Measurements from ENCODE around the gene ZFP91. TPM values are rescaled to one million over a fixed set of nuclear protein-coding genes. Genes with fewer than 3 reads are reported as not detected.

The ZFP91 gene
- polyA plus RNA-seq, 1 donor from 2014 or later, result 32.7 TPM

GRCh38 chr11:58639103-58639502 lies 60.2 kb downstream of the ZFP91 start:
- no peaks in the 10 kb centered on the region for H3K79me2 ChIP-seq (replicated peaks; ENCODE audit: insufficient read depth, low read length)
- no peaks in the 10 kb centered on the region for H3K36me3 ChIP-seq (ENCODE audit: insufficient read depth, low read length)
- no peaks in the 10 kb centered on the region for H3K27me3 ChIP-seq (ENCODE audit: insufficient read depth, low read depth, low read length)
- no peaks in the 10 kb centered on the region for H4K20me1 ChIP-seq (ENCODE audit: insufficient read depth)
- no peak overlapping the region for H3K4me3 ChIP-seq (ENCODE audit: low read length)
- H2AFZ ChIP-seq (ENCODE audit: low read depth, low read length), result no peak overlapping the region
- no peaks in the 10 kb centered on the region for H3K9me3 ChIP-seq (ENCODE audit: low read length)
- H3K27ac ChIP-seq (ENCODE audit: low read length), result no peak overlapping the region
- TF ChIP-seq SMC3 (conservative IDR thresholded peaks at IDR 0.05; ENCODE audit: poor library complexity) (no peak), TAF1 (IDR thresholded peaks at IDR 0.05; ENCODE audit: low read depth) (no peak), EZH2 (IDR thresholded peaks at IDR 0.05; ENCODE audit: borderline replicate concordance, insufficient read depth, low read length, poor library complexity, severe bottlenecking) (no peak), POLR2AphosphoS5 (IDR thresholded peaks at IDR 0.05) (no peak), MXI1 (conservative IDR thresholded peaks at IDR 0.05; ENCODE audit: poor library complexity, severe bottlenecking) (no peak), CTCF (IDR thresholded peaks at IDR 0.05; ENCODE audit: poor library complexity, severe bottlenecking) (no peak), EP300 (conservative IDR thresholded peaks at IDR 0.05; ENCODE audit: poor library complexity, severe bottlenecking) (no peak), RAD21 (conservative IDR thresholded peaks at IDR 0.05) (no peak), REST (IDR thresholded peaks at IDR 0.05; ENCODE audit: borderline replicate concordance) (no peak)
- no peak overlapping the region for H3K4me2 ChIP-seq (ENCODE audit: low read length)
- no peaks in the 10 kb centered on the region for H3F3A ChIP-seq (ENCODE audit: insufficient read depth, low read length, poor library complexity, severe bottlenecking)
- no peak overlapping the region for H3K9ac ChIP-seq (ENCODE audit: low read length)
- H3K9me2 ChIP-seq (ENCODE audit: insufficient read depth, low read length), result no peaks in the 10 kb centered on the region

- Histone ChIP-seq H3K4me3 (ENCODE audit: low read length) (no peak overlapping the region), H3K27me3 (ENCODE audit: insufficient read depth, low read depth, low read length) (no peaks in the 10 kb centered on the region), H3K9me2 (ENCODE audit: insufficient read depth, low read length) (no peaks in the 10 kb centered on the region), H3F3A (ENCODE audit: insufficient read depth, low read length, poor library complexity, severe bottlenecking) (no peaks in the 10 kb centered on the region), H4K20me1 (ENCODE audit: insufficient read depth) (no peaks in the 10 kb centered on the region), H3K9me3 (ENCODE audit: low read length) (no peaks in the 10 kb centered on the region), H3K4me2 (ENCODE audit: low read length) (no peak overlapping the region), H3K79me2 (replicated peaks; ENCODE audit: insufficient read depth, low read length) (no peaks in the 10 kb centered on the region), H3K36me3 (ENCODE audit: insufficient read depth, low read length) (no peaks in the 10 kb centered on the region), H3K9ac (ENCODE audit: low read length) (no peak overlapping the region), H2AFZ (ENCODE audit: low read depth, low read length) (no peak overlapping the region), H3K27ac (ENCODE audit: low read length) (no peak overlapping the region)
- TF ChIP-seq CTCF (IDR thresholded peaks at IDR 0.05; ENCODE audit: poor library complexity, severe bottlenecking) (no peak), RAD21 (conservative IDR thresholded peaks at IDR 0.05) (no peak), EZH2 (IDR thresholded peaks at IDR 0.05; ENCODE audit: borderline replicate concordance, insufficient read depth, low read length, poor library complexity, severe bottlenecking) (no peak), TAF1 (IDR thresholded peaks at IDR 0.05; ENCODE audit: low read depth) (no peak), EP300 (conservative IDR thresholded peaks at IDR 0.05; ENCODE audit: poor library complexity, severe bottlenecking) (no peak), REST (IDR thresholded peaks at IDR 0.05; ENCODE audit: borderline replicate concordance) (no peak)
Observed at GRCh38 chr11:58639669-58640068, 60.8 kb downstream of the ZFP91 start.

Measured in neural cell (in vitro differentiated cells).